GM18511 (cell line): ENCODE data around the gene SETD7.
"Not testable (repeated sequence)": the region's sequence is repeated elsewhere in the genome, so short reads cannot be mapped to it uniquely, and the experiment has no call there.

Source experiments
- ATAC-seq: cut with Tn5 transposase; IDR thresholded peaks from one replicate; pipeline ENCODE4 v1.9.1; 2021; ENCODE audit warnings: mild to moderate bottlenecking, moderate library complexity; ENCODE audit not compliant: unreplicated experiment

Gene SETD7

GRCh38 chr4:139470295-139470694 is 85.7 kb downstream of the SETD7 start:
- peak; percentile 17 for ATAC-seq

- ATAC-seq: no peak
Observed at GRCh38 chr4:139469869-139470268, 86.2 kb downstream of the SETD7 start.

- no peak for ATAC-seq
Observed at GRCh38 chr4:139469216-139469615, 86.8 kb downstream of the SETD7 start.

- not testable (repeated sequence) for ATAC-seq
Observed at GRCh38 chr4:139468756-139469155, 87.3 kb downstream of the SETD7 start.

GRCh38 chr4:139465922-139466321 is 90.1 kb downstream of the SETD7 start:
- ATAC-seq: no peak

- not testable (repeated sequence) for ATAC-seq
Observed at GRCh38 chr4:139464512-139464911, 91.5 kb downstream of the SETD7 start.

- no peak for ATAC-seq
Observed at GRCh38 chr4:139461022-139461628, 94.9 kb downstream of the SETD7 start.

GRCh38 chr4:139460565-139460964 is 95.5 kb downstream of the SETD7 start:
- ATAC-seq: no peak

- no peak for ATAC-seq
Observed at GRCh38 chr4:139458999-139459398, 97.0 kb downstream of the SETD7 start.

- ATAC-seq: no peak
Observed at GRCh38 chr4:139458543-139458942, 97.5 kb downstream of the SETD7 start.

GRCh38 chr4:139457318-139457717 is 98.7 kb downstream of the SETD7 start:
- no peak for ATAC-seq

- no peak for ATAC-seq
Observed at GRCh38 chr4:139455126-139455538, 100.9 kb downstream of the SETD7 start.

GRCh38 chr4:139454111-139455045 is 101.6 kb downstream of the SETD7 start, which contains the start of gene RAB33B:
RAB33B (plus strand) TSS chr4:139454121; CDS start chr4:139454196, 75 bp downstream.
- ATAC-seq: peak; percentile 13

- peak; percentile 88 for ATAC-seq
Observed at GRCh38 chr4:139453371-139454110, 102.5 kb downstream of the SETD7 start.

- peak; percentile 62 for ATAC-seq
Observed at GRCh38 chr4:139453041-139453370, 103.0 kb downstream of the SETD7 start.

- ATAC-seq: no peak
Observed at GRCh38 chr4:139451997-139452396, 104.0 kb downstream of the SETD7 start.

- no peak for ATAC-seq
Observed at GRCh38 chr4:139450586-139450985, 105.4 kb downstream of the SETD7 start.

- not testable (repeated sequence) for ATAC-seq
Observed at GRCh38 chr4:139447078-139447477, 108.9 kb downstream of the SETD7 start.
